Measurements from ENCODE around the gene SPATS1.

SPATS1 gene, protein sequence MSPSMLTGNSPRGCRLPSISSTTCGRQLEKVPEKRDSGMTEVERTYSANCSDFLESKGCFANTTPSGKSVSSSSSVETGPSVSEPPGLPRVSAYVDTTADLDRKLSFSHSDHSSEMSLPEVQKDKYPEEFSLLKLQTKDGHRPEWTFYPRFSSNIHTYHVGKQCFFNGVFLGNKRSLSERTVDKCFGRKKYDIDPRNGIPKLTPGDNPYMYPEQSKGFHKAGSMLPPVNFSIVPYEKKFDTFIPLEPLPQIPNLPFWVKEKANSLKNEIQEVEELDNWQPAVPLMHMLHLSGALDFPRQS

GRCh38 chr6:44342489-44342888 lies at the start of gene SPATS1:
Gene SPATS1 (plus strand): TSS chr6:44342650. CDS start chr6:44343096, 446 bp downstream.
- TF ChIP-seq BHLHE40 (IDR thresholded peaks at IDR 0.05; ENCODE audit: borderline replicate concordance) (no peak), TARDBP (IDR thresholded peaks at IDR 0.05) (no peak), FOXK2 (IDR thresholded peaks at IDR 0.05) (no peak), NFRKB (IDR thresholded peaks at IDR 0.05) (no peak), PKNOX1 (IDR thresholded peaks at IDR 0.05) (no peak), CTBP1 (IDR thresholded peaks at IDR 0.05; ENCODE audit: borderline replicate concordance) (no peak), ARNT (IDR thresholded peaks at IDR 0.05) (no peak), FOXA1 (IDR thresholded peaks at IDR 0.05) (no peak), L3MBTL2 (conservative IDR thresholded peaks at IDR 0.05) (no peak), HDGF (IDR thresholded peaks at IDR 0.05; ENCODE audit: borderline replicate concordance) (no peak), ELF4 (IDR thresholded peaks at IDR 0.05) (no peak), LEF1 (IDR thresholded peaks at IDR 0.05; ENCODE audit: borderline replicate concordance) (no peak), SUZ12 (IDR thresholded peaks at IDR 0.05) (no peak), SP1 (IDR thresholded peaks at IDR 0.05) (no peak), ZNF384 (IDR thresholded peaks at IDR 0.05) (no peak), FOXM1 (IDR thresholded peaks at IDR 0.05; ENCODE audit: borderline replicate concordance) (no peak)
- DNase-seq (ENCODE audit: extremely low spot score) = no peak
- ChIA-PET POLR2A (interaction anchor here (1.0 to 2.4 kb wide), 2 partner anchors 44 to 45 kb away, joined by 3 to 11 read pairs; partner anchors contain the start of gene CDC5L), CTCF (interaction anchor here (2.0 kb wide), 1 partner anchor 10 kb away, joined by 4 read pairs; no protein-coding TSS in a partner anchor)

DNA sequence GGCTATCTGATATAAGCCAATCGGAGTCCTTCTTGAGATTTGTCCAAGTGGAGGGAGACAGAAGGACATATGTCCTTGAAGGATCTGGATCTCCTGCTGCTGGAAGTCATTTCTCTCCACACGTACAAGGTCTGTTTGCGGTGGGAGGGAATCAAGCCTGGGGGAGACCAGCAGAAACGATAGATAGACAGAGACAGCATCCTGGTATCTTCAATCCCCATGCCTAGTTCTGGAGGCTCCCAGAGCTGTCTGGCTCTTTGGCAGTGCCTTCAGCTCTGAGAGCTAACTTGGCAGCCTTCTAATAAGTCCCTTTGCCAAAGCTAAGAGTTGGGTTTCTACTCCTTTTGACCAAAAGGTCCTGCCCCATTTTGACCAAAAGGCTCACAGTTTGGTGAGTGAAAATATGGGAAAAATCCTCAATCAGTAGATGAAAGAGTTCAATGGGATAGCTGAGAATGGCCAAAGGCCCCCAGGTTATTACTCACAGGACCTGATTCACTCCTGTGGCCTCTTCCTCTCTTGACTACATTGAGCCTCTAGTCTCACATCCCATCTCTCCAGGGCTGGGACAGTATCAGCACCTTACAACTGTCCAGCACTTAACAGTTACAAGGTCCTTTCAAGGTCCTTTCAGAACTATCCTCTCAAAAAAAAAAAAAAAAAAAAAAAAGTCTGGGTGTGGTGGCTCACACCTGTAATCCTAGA lies 49.6 kb upstream of the SPATS1 start:
- POLR2A ChIA-PET = interaction anchor here (0.9 to 2.3 kb wide), 7 partner anchors 8 to 46 kb away, joined by 3 to 7 read pairs (median 4); partner anchors contain the start of gene HSP90AB1
- DNase-seq (ENCODE audit: extremely low spot score) = no peak
- CTCF ChIA-PET = no interaction called here
- no peak for TF ChIP-seq PKNOX1 (IDR thresholded peaks at IDR 0.05)
- no peak for TF ChIP-seq SUZ12 (IDR thresholded peaks at IDR 0.05)
- TF ChIP-seq HDGF (IDR thresholded peaks at IDR 0.05; ENCODE audit: borderline replicate concordance) = no peak
- no peak for TF ChIP-seq LEF1 (IDR thresholded peaks at IDR 0.05; ENCODE audit: borderline replicate concordance)

DNA sequence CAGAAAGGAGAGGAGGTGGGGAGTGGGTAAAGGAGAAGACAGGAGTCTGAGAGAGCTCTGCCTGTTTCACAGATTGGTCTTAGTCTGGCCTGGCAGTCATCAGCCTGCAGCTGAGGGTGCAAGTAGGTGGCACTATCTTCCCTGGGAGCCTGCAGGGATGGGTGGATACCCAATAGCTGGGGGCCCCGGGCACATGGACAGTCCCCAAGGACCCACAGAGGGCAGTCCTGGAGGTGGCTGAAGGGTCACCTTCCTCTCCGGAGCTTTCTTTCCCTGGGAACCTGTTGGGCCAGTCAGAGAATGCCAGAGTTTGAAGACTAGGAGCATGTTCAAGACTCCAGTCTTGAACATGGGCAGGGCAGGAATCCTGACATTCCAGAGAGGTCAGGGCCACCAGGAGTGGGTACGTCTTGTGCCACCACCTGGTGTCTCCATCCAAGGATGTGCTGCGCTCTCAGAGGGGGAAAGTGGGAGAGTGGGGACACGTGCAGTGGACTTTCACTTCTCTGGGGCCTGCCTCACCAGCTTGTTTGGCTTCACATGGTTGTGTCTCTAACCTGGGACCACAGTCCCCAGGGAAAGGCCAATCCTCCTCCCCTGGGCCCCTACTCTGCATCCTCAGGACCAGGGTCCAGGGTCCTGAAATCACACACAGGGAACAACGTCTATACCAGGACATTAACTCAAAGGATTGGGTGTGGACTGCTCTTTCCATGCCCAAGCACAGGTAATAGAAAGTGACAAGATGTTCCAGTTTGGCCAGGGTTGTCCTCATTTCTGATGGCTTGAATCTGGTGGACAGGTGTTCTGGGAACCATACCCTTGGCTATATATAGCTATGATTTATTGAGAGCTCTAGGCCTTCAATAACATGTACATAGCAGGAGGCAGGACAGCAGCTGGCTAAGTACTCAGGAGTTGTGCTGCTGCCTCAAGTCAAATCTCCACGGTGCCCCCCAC lies 47.3 kb upstream of the SPATS1 start:
- TF ChIP-seq TARDBP (IDR thresholded peaks at IDR 0.05) (no peak), SUZ12 (IDR thresholded peaks at IDR 0.05) (no peak), ZNF384 (IDR thresholded peaks at IDR 0.05) (no peak), CTBP1 (IDR thresholded peaks at IDR 0.05; ENCODE audit: borderline replicate concordance) (no peak), L3MBTL2 (conservative IDR thresholded peaks at IDR 0.05) (no peak), ELF4 (IDR thresholded peaks at IDR 0.05) (no peak), FOXM1 (IDR thresholded peaks at IDR 0.05; ENCODE audit: borderline replicate concordance) (no peak), NFRKB (IDR thresholded peaks at IDR 0.05) (no peak), FOXK2 (IDR thresholded peaks at IDR 0.05) (no peak), HDGF (IDR thresholded peaks at IDR 0.05; ENCODE audit: borderline replicate concordance) (no peak), SP1 (IDR thresholded peaks at IDR 0.05) (no peak), LEF1 (IDR thresholded peaks at IDR 0.05; ENCODE audit: borderline replicate concordance) (no peak), FOXA1 (IDR thresholded peaks at IDR 0.05) (no peak), PKNOX1 (IDR thresholded peaks at IDR 0.05) (no peak), BHLHE40 (IDR thresholded peaks at IDR 0.05; ENCODE audit: borderline replicate concordance) (no peak), ARNT (IDR thresholded peaks at IDR 0.05) (no peak)
- no peak for DNase-seq (ENCODE audit: extremely low spot score)
- POLR2A ChIA-PET = interaction anchor here (0.6 to 1.6 kb wide), 7 partner anchors 9 to 92 kb away, joined by 3 to 11 read pairs (median 3); partner anchors contain the start of genes AARS2 and CDC5L
- CTCF ChIA-PET = interaction anchor here (0.7 to 1.8 kb wide), 4 partner anchors 10 to 27 kb away, joined by 3 to 9 read pairs (median 6); no protein-coding TSS in a partner anchor

GRCh38 chr6:44297063-44298038 lies 45.1 kb upstream of the SPATS1 start:
- TF ChIP-seq BHLHE40 (IDR thresholded peaks at IDR 0.05; ENCODE audit: borderline replicate concordance) (no peak), ELF4 (IDR thresholded peaks at IDR 0.05) (no peak), LEF1 (IDR thresholded peaks at IDR 0.05; ENCODE audit: borderline replicate concordance) (no peak), SUZ12 (IDR thresholded peaks at IDR 0.05) (no peak), FOXM1 (IDR thresholded peaks at IDR 0.05; ENCODE audit: borderline replicate concordance) (no peak), CTBP1 (IDR thresholded peaks at IDR 0.05; ENCODE audit: borderline replicate concordance) (no peak), FOXA1 (IDR thresholded peaks at IDR 0.05) (no peak), ARNT (IDR thresholded peaks at IDR 0.05) (no peak), PKNOX1 (IDR thresholded peaks at IDR 0.05) (no peak), ZNF384 (IDR thresholded peaks at IDR 0.05) (no peak), L3MBTL2 (conservative IDR thresholded peaks at IDR 0.05) (no peak), NFRKB (IDR thresholded peaks at IDR 0.05) (no peak), HDGF (IDR thresholded peaks at IDR 0.05; ENCODE audit: borderline replicate concordance) (no peak), TARDBP (IDR thresholded peaks at IDR 0.05) (no peak), FOXK2 (IDR thresholded peaks at IDR 0.05) (no peak), SP1 (IDR thresholded peaks at IDR 0.05) (no peak)
- DNase-seq (ENCODE audit: extremely low spot score) = peak; percentile 56
- POLR2A ChIA-PET = interaction anchor here (0.6 to 1.6 kb wide), 3 partner anchors 12 to 33 kb away, joined by 3 read pairs; no protein-coding TSS in a partner anchor
- CTCF ChIA-PET = interaction anchor here (0.9 kb wide), 1 partner anchor 9 kb away, joined by 3 read pairs; no protein-coding TSS in a partner anchor
